ENCODE data around the gene GJA4.

- TF ChIP-seq CTCF (IDR thresholded peaks at IDR 0.05 in 4 of 5, conservative IDR thresholded peaks at IDR 0.05 in 1 of 5) (no peak), POLR2A (IDR thresholded peaks at IDR 0.05) (no peak)
These were observed 1.8 kb upstream of the GJA4 start for GRCh38 chr1:34790985-34791384.

Data from gastrocnemius medialis (tissue), 4 donors.